Myocyte (in vitro differentiated cells): ENCODE data around the gene ENGASE. TPM values are rescaled to one million over a fixed set of nuclear protein-coding genes. Genes with fewer than 3 reads are reported as not detected.

Experiments used
- DNase-seq: peaks from one replicate; pipeline ENCODE4 v3.0.0-alpha.2; 2012; ENCODE audit warnings: low read depth
- total RNA-seq: library from RNA; depleted of rRNA; stranded (reverse); fragments of >200 nt; gene quantifications from 2 replicates; pipeline ENCODE4 v1.2.3, GENCODE V29; 2014

The ENGASE gene
- total RNA-seq, 1 donor from 2014 or later = 36.8 TPM

DNA sequence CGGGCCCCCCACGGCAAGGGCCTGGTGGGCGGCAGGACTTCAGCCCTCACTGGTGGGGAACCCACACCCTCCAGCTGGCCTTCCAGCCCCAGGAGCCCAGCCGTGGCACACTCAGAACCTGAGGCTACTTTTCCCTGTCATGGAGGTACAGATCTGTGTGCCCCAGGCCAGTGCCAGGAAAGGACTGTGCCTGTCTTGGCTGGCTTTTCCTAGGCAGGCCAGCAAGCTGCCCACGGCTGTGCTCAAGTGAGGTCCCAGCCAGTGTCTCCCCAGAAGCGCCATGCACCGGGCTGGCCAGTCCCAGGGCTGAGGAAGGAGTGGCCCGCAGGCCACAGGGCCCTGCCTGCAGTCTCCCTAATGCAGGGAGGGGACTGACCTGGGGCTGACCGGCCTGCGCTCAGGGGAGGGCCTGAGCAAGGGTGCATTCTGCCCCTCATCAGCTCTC lies 16.6 kb downstream of the ENGASE start:
- no peak for DNase-seq

DNA sequence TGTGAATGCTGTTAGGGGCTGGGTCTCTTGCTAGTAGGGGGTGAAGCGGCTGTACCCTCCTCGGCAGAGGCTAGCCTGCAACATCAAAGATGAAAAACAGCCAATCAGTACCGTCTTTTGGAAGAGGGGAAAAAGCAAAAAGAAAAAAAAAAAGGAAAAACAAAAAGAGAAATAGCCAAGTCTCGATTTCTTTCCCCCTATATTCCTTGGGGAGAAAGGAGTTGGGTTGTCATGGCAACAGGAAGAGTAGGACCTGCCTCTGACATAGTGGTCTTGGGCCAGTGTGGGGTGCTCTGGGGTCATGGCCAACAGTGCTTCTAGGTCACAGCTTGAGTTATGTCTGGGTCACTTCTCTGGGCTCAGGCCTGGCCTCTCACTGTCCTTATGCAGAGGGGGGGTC lies 17.9 kb downstream of the ENGASE start:
- DNase-seq = no peak

DNA sequence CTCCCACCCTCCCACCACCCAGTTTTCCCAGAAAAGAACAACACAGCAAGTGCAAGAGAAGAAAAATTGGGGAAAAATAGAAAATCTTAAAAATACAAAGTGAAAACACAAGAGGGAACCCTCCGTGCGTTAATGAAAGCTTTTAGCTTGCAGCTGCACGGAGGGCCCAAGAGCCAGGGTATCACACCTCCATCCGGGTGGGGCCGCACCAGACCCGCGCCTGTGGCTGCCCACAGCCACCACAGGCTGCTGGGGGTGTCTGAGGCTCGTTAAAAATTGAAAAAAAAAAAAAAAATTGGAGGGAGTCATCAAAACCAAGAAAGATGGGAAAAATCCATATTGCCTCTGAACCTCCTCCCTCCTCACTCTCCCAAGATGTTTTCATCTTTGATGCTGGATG lies 18.6 kb downstream of the ENGASE start:
- DNase-seq = no peak

DNA sequence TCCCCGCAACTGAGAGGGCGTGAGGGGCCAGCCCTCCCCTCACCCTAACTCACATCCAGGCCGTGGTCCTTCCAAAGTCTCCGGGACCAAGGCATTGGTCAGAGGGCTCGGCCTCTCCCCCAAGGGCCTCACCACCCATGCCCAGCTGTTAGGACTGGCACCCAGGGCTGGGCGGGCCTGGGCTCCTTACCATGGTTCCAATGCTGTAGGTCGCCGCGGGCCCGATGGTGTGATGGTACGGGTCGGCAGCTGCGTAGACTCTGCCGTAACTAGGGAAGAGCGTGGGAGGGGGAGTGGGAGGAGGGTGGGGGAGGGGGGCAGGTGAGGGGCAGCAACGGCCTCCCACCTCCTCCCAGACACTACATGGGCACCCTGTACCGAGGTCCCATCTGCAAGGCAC lies 19.6 kb downstream of the ENGASE start:
- DNase-seq = no peak

DNA sequence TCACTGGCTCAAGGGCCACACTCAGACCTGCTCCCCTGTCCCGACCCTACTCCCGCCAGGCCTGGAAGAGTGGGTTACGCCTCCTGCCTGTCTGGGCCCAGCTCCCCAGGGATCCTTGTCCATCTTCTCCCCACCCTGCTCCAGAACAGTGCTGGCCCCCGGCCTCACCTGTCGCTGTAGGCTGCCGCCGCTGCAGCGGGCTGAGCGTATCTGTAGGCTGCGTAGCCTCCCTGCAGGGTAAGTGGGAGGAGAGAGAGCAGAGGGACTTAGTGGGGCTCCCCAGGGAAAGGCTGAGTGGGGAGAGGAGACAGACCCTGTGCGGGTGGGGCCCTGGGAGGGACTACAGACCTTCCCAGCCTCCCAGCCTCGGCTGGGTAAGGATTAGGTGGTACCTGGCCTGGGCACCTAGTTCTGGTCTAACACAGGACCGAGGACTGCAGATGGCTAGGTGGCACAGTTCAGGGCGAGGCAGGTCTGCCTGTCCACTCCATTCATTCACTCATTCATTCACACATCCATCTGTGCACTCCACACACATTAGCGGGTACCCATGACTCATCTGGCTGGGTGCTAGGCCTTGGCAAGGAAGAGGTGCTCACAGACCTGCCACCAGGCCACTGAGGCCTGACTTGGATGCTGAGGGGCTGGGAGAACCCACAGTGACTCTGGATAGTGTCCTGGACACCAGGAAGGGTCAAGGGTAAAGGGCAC lies 20.9 kb downstream of the ENGASE start:
- DNase-seq = no peak

DNA sequence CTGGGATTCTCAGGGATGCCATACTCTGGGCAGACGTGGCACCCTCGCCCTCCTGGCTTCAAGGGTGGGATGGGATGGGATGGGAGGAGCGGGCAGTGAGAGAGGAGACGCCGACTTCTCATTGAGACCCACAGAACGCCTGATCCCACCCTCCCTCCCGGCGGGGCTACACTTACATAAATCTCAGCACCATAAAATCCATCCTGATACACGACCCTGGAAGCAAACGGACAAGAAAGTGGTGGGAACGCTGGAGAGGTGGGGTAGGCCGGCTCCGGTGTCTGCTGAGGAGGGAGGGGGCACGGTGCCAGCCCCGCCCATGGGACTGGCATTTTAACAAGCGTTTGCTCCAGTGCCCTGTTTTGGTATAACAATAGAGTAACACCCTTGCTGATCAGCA lies 21.9 kb downstream of the ENGASE start:
- no peak for DNase-seq

DNA sequence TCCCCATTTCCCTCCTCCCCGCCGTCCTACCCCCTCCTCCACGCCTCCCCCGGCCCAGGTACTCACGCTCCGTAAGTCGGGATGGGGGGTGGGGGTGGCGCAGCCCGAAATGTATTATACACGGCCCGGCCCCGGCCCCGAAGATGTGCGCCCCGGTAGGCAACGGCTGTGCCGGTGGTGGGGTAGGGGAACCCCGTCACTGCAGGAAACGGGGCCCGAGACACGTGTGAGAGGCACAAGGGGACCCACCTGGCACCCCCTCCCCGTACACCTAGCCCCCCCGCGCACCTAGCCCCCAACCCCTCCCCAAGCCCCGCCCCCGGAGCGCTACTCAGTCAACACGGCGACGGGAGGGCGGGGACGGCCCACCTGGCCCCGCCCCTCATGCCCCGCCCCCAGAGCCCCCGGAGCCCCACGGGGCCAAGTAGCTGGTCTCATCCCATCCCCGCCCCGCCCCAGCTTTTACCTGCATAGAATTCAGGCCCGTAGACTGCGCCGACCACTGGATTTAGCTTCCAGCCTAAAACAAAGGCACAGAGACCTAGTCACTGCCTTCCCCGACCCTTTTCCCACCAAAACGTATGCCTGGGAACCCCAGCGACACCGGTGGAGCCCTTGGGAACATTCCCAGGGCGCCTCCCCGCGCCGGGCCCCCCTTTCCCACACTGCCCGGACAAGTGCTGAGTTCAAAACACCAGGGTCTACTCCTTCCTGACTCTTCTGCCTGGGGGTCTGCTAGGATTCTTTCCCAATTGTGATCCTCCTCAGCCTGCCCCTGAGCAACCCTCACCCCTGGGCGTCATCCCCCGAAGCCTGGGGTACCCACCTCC lies 22.8 kb downstream of the ENGASE start:
- no peak for DNase-seq

DNA sequence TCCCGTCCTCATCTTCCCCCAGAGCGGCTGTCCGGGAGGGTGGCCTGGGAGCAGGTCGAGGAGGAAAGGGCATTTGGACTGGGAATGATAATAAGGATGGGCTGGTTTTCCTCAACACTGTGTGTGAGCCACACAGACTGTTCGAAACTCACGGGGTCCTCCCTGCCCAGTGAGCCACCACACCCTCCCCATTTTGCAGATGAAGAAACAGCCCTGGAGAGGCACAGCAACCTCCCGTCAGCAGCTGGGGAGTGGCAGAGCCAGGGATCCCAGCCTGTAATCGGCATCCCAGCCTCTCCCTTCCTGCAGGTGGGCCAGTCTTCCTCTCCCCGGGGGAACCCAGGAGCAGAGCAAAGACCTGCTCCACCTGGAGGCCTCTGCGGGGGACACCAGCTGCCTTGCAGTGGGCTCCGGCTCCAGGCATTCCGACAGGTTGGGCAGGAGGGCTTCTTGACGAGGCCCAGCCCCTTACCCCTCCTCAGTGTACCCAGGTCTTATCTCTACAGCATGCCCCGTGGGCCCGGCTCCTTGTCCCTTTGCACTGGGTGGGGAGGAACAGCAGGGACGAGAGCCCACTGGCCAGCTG lies 23.8 kb downstream of the ENGASE start:
- DNase-seq = no peak

DNA sequence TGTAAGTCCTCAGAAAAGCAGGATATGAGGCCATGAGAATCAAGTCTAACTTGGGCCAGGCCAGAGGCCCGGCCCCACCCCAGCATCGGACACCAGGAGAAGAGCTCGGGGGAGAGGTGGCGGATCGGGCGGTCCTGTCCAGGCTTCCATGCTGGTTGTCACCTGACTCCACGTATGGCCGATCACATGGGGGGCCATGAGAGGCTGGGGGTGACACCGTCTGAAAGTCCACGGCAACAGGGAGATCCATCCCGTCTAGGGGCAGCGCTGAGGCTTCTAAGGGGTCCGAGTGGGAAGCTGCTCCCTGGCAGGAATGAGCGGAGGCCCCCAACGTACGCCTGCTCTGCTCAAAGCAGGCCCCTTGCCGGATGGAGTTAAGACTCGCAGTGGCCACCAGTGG lies 25.8 kb downstream of the ENGASE start:
- DNase-seq = no peak

DNA sequence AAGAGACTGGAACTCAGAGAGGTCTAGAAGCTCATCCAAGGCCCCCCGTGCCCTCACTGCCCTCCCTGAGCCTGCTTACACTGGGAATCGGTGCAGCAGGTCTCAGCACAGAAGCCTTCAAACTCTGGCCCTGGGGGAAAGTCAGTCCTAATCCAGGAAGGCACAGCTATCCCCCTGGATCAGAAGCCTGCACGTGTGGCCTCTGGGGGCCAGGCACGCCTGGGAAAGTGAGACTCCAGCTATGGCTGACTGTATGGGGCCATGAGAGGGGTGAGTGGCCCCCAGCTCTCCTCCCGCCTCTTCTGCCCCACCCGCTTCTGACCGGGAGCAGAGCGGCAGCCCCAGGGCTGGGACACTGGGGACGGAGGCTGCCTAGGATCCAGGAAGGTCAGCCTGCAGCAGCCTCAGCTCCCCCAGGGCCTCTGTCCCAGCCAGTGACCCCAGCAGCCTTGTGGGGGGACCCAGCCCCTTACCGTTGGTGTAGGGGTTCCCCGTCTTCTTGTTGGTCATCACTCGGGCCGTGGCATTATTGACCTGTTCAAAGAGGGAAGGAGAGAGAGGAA lies 26.6 kb downstream of the ENGASE start:
- no peak for DNase-seq

DNA sequence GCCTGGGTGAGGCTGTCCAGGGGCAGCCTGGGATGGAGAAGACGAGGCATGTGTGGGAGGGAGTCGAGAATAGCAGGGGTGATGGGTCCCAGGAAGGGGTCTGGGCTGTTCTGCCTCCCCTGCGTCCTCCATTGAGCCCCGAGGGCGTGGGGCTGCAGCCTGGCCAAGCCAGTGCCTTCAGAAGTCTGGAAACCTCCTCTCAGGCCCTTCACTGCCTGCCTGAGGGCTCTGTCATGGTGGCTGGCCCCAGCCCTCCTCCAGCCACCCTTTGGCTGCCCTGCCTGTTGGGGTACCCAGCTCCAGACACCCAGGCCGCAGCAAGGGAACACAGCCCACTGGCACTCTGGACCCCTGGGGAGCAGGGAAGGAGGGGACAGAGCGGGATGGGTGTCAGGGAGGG lies 27.6 kb downstream of the ENGASE start:
- no peak for DNase-seq

DNA sequence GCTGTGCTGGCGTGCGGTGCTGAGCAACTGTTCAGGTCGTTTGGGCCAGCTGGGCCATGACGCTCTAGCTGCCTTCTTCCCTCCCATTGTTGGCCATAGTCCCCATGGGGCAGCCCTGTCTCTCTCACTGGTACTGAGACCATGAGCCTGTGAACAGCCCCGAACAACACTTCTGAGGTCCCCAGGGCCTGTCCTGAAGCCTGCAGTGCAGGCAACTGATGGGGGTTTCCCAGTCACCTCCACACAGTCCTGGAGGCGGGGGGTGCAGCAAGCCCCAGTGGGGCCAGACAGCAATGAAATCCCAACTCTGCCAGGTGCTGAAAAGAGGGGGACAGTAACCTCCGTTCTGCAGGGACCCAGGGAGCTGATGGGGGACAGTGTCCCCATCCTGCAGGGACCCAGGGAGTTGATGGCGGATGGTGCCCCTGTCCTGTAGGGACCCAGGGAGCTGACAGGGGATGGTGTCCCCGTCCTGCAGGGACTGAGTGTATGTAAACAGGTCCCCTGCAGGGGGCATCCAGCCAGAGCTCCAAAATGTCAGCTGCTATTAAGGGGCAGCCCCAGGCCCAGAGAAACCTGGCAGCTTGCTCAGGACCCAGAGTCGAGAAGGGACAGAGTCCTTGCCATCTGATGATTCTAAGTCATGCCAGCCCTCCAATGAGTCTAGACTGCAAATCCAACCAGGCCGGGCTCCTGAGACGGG lies 30.4 kb downstream of the ENGASE start:
- no peak for DNase-seq

DNA sequence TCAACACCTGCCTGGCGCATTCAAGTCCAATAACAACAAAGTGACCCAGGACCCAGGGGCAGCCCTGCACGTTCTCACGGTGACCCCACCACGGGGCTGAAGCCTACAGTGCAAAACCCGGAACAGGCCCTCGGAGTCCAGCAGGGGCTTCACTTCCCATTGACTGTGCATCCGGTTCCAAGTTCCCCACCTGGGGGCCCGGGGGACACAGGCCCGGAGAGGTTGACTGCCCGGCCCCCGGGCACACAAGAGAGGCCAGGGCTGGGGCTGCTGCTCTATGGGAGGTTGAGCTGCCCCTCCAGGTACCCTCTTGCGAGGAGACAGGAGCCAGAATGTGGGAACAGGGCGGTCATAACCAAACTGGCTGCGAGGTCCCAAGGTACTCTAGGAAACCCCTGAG lies 31.3 kb downstream of the ENGASE start:
- DNase-seq = no peak

DNA sequence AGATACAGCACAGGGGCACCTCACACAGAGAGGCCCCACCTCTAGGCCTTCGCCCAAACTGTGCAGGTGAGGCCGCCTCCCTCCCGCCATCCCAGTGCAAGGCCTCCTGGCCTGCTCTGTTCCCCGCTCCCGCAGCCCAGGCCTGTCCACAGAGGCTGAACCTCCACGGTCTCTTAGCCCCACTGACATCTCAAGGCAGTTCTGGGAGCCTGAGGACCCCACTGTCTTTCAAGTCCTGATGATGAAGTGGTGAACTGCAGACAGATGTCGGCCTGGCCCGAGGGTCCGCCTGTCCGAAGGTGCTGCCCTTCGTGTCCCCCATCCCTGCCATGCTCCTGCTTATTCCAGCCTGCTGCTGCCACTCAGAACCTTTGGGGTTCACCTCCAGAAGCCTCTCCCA lies 32.3 kb downstream of the ENGASE start:
- no peak for DNase-seq

DNA sequence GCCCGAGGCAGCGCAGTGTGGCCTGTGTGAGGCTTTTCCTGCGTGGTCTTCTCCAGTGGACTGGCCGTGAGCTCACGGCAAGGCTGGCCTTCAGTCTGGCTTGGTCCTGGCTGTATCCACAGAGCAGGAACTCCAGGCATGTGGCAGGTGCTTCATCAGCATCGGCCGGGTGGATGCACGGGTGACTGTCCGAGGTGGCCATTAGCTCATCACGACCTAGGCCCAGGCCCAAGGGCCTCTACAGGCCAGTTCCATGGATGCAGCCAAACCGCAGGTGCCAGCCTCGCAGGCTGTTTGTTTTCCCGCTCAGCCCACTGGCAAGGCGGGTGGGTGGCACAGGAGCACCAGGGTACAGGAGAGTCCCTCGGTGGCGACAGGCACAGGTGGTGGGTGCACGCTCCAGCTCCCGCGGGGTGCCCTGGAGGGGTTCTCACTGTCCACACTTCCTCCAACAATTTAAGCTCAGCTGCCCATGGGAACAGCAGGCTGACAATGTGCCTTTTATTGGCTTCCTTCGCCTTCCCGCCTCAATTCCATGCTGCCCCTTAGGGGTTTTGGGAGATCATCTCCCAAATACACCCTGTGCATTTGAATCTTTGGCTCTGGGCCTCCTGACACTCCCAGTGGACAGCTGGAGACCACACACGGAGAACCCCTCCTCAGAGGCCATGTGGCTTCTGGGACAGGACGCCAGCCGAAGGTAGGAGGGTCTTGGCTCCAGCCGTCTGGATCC lies 33.0 kb downstream of the ENGASE start:
- DNase-seq = no peak

DNA sequence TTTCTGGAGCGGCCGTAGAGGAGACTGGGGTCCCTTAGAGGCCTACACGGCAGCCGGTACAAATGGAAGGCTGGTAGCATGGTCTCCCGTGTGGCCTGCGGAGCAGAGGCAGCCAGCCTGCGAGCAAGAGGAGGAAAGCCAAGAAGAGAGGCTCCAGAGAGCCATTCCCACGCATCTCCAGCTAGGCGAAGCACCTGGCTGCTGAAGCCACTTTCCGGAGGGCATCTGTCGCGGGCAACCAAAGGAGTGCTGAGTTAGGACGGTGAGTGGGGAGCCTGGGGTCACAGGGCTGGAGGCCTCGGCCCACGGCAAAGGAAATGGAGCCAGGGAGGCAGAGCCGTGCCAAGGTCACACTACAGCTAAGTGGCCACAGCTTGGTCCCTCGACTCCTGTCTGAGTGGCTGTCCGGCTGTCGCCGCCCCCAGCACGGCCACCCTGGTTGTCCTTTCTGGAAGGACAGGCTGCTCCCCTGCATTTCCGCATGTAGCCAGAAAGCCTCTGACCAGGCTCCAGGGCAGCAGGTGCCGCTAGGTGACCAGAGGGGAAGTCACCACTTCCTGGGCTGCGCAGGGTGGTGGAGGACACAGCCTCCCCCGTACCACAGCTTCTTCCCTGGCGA lies 33.7 kb downstream of the ENGASE start:
- DNase-seq = no peak

DNA sequence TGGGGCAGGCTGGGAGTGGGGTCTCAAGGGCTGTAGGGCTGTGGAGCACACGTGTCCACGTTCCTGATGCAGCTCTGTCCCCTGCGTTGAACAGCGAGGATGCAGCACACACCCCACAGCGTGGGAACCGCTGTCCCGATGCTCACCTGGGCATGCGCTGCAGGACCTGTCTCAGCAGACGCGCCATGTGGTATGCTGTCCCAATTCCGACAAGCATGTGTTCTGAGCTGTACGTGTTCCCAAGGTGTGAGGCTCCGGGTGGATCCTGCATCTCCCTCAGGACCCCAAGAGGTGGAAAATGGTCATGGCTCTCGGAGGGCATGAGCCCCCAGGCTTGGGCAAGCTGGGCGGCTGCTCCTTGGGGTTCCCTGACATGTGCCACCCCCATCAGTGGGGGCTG lies 34.2 kb downstream of the ENGASE start:
- no peak for DNase-seq

DNA sequence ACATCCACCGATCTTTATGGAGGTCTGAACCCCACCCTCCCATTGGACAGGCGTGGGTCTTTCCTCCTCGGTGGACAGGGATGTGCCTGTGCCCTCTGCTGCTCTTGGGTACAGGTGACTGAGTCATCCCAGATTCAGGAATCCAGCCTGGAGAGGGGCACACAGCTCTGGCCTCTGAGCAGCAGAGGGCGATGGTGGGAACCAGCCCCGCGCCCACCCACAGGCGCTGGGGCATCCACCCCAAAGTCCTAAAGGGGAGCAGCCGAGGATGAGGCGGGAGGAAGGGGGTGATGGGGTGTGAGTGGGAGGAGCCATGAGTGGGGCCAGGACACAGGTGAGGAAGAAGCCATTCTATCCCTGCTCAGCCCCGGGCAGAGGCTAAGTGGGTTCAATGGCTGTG lies 35.0 kb downstream of the ENGASE start:
- no peak for DNase-seq

DNA sequence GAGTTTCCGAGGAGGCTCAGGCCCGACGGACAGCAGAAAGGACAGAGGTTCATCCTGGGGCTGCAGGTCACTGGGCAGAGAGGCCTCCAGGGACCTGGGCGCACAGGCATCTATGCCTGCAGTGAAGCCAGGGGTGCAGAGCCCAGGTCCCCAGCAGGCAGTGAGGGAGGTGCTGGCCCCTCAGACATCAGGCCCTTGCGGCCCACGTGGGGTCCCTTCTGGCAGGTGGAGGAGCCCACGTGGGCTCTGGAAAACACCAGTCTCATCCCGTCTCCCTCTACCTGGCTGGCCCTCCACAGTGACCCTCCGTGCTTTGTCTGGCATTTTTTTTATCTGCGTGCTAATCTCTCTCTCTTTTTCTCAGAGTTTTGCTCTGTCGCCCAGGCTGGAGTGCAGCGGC lies 36.5 kb downstream of the ENGASE start:
- DNase-seq = no peak

DNA sequence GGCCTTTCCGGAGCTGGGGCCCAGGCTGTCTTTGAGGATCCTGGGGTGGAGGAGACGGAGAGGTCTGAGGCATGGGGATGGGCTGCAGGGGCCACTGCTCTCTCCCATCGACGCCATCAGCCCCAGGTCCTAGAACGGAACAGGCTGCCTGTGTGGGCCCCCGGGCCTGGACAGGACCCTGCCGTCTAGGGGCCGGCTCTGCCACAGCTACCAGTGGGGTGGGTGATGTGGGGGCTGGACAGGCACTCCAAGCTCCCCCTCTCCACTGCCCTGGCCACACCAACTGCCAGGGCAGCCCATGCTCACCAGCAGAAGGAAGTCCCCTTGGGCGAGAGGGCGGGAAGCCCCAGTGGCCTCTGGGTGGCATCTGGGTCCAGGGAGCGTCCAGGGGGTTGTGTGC lies 37.8 kb downstream of the ENGASE start:
- DNase-seq = no peak
